Endothelial cell of umbilical vein (primary cell): Measurements from ENCODE around the gene ETAA1.

Experiments
- CTCF ChIP-seq, 2 donors: IDR thresholded peaks; 1 replicate in 1 of 2; 2 replicates in 1 of 2; pipeline ENCODE4 v1.5.1; 2011; ENCODE audit warnings: low read length in 2 of 2, mild to moderate bottlenecking in 2 of 2, moderate library complexity in 2 of 2, control low read depth in 1 of 2, inconsistent platforms in 1 of 2, low read depth in 1 of 2; ENCODE audit not compliant: insufficient read depth in 1 of 2; ENCODE audit errors: extremely low read depth in 1 of 2
- EZH2 ChIP-seq: IDR thresholded peaks from 2 replicates; pipeline ENCODE4 v1.6.1; 2012; ENCODE audit warnings: borderline replicate concordance, low read depth, mild to moderate bottlenecking, moderate library complexity, low read length, inconsistent platforms; ENCODE audit not compliant: severe bottlenecking
- MAX ChIP-seq: IDR thresholded peaks from 2 replicates; pipeline ENCODE4 v1.6.1; 2011; ENCODE audit not compliant: insufficient read depth, insufficient read length
- MYC ChIP-seq: IDR thresholded peaks from one replicate; pipeline ENCODE4 v1.6.1; 2011; ENCODE audit warnings: mild to moderate bottlenecking, low read depth, low read length
- POLR2A ChIP-seq: IDR thresholded peaks from 2 replicates; pipeline ENCODE4 v1.6.1; 2012; ENCODE audit warnings: low read depth, mild to moderate bottlenecking, control low read depth, low read length
- POLR2AphosphoS5 ChIP-seq: IDR thresholded peaks from 2 replicates; pipeline ENCODE4 v1.6.1; 2012; ENCODE audit warnings: low read depth, mild to moderate bottlenecking, control low read depth, low read length, moderate library complexity; ENCODE audit not compliant: insufficient read depth

GRCh38 chr2:67408346-67408745 lies 11.2 kb downstream of the ETAA1 start:
- TF ChIP-seq MYC (no peak), CTCF (IDR thresholded peaks at IDR 0.05; ENCODE audit: extremely low read depth in 1 of 2, insufficient read depth in 1 of 2, low read depth in 1 of 2, low read length in 2 of 2) (no peak), EZH2 (no peak), MAX (no peak), POLR2AphosphoS5 (no peak), POLR2A (no peak)
